DND-41 (cell line): ENCODE data around the gene ANO2.

ENCODE experiments used
- ATAC-seq: fragments of 200-7000 bp; cut with Tn5 transposase; 3 replicates; pipeline ENCODE4 v1.9.1; 2021; ENCODE audit warnings: low read depth; ENCODE audit not compliant: insufficient read depth
- DNase-seq: peaks from one replicate; pipeline ENCODE4 v3.0.0-alpha.2; 2020
- H2AFZ ChIP-seq: 2 replicates; pipeline ENCODE4 v1.6.0; 2012; ENCODE audit warnings: low read depth, low read length
- H3K27ac ChIP-seq: 2 replicates; pipeline ENCODE4 v1.5.1; 2012; ENCODE audit warnings: low read length, inconsistent platforms
- H3K27me3 ChIP-seq: fragments of 200-600 bp; sonication (generic); 2 replicates; pipeline ENCODE4 v1.6.0; 2012; ENCODE audit warnings: low read length, mild to moderate bottlenecking, inconsistent platforms; ENCODE audit not compliant: insufficient read depth, poor library complexity
- H3K36me3 ChIP-seq: 2 replicates; pipeline ENCODE4 v1.5.1; 2012; ENCODE audit warnings: low read length, inconsistent platforms; ENCODE audit not compliant: insufficient read depth
- H3K4me1 ChIP-seq: 2 replicates; pipeline ENCODE4 v1.5.1; 2012; ENCODE audit warnings: mild to moderate bottlenecking, low read length; ENCODE audit not compliant: insufficient read depth
- H3K4me2 ChIP-seq: 2 replicates; pipeline ENCODE4 v1.6.0; 2012; ENCODE audit warnings: mild to moderate bottlenecking, moderate library complexity, low read length, inconsistent platforms; ENCODE audit not compliant: insufficient read depth
- H3K4me3 ChIP-seq, 2 experiments: fragments of 200-600 bp in 1 of 2; shearing (Covaris generic) in 1 of 2; 2 replicates each; pipeline ENCODE4 v1.5.1; 2012 to 2016; ENCODE audit warnings: inconsistent platforms in 2 of 2, low read length in 2 of 2, mild to moderate bottlenecking in 2 of 2, low read depth in 1 of 2, moderate library complexity in 1 of 2
- H3K79me2 ChIP-seq: 2 replicates; pipeline ENCODE4 v1.6.0; 2012; ENCODE audit warnings: low read length, inconsistent platforms; ENCODE audit not compliant: insufficient read depth
- H3K9ac ChIP-seq: 2 replicates; pipeline ENCODE4 v1.6.0; 2012; ENCODE audit warnings: low read depth, mild to moderate bottlenecking, inconsistent platforms, low read length, moderate library complexity
- H3K9me3 ChIP-seq: 2 replicates; pipeline ENCODE4 v1.5.1; 2012; ENCODE audit warnings: low read length, moderate library complexity, mild to moderate bottlenecking, inconsistent platforms; ENCODE audit not compliant: insufficient read depth, severe bottlenecking
- H4K20me1 ChIP-seq: 2 replicates; pipeline ENCODE4 v1.6.0; 2012; ENCODE audit warnings: low read length; ENCODE audit not compliant: insufficient read depth
- EZH2 ChIP-seq: IDR thresholded peaks from 3 replicates; pipeline ENCODE4 v1.6.1; 2012; ENCODE audit warnings: borderline replicate concordance, low read depth, mild to moderate bottlenecking, moderate library complexity, low read length, inconsistent platforms; ENCODE audit not compliant: severe bottlenecking
- TF ChIP-seq, protein P1 (sequence below): IDR thresholded peaks from 2 replicates; pipeline ENCODE4 v1.5.1; 2012; ENCODE audit warnings: borderline replicate concordance, low read length, moderate library complexity, mild to moderate bottlenecking; ENCODE audit not compliant: poor library complexity, severe bottlenecking; ENCODE audit errors: extremely low read depth

Gene ANO2

GRCh38 chr12:5554711-5555110 lies 390.3 kb downstream of the ANO2 start:
- Histone ChIP-seq H3K27me3 (peaks cover 4% of the 10 kb centered on the region), H3K27ac (no peak overlapping the region), H3K79me2 (no peaks in the 10 kb centered on the region), H3K36me3 (no peaks in the 10 kb centered on the region), H3K9me3 (no peaks in the 10 kb centered on the region), H2AFZ (no peak overlapping the region), H3K4me1 (no peaks in the 10 kb centered on the region), H4K20me1 (no peaks in the 10 kb centered on the region), H3K4me2 (no peak overlapping the region), H3K9ac (no peak overlapping the region), H3K4me3 (no peak overlapping the region)
- ATAC-seq (no peak), DNase-seq (no peak)
- TF ChIP-seq, protein P1, sequence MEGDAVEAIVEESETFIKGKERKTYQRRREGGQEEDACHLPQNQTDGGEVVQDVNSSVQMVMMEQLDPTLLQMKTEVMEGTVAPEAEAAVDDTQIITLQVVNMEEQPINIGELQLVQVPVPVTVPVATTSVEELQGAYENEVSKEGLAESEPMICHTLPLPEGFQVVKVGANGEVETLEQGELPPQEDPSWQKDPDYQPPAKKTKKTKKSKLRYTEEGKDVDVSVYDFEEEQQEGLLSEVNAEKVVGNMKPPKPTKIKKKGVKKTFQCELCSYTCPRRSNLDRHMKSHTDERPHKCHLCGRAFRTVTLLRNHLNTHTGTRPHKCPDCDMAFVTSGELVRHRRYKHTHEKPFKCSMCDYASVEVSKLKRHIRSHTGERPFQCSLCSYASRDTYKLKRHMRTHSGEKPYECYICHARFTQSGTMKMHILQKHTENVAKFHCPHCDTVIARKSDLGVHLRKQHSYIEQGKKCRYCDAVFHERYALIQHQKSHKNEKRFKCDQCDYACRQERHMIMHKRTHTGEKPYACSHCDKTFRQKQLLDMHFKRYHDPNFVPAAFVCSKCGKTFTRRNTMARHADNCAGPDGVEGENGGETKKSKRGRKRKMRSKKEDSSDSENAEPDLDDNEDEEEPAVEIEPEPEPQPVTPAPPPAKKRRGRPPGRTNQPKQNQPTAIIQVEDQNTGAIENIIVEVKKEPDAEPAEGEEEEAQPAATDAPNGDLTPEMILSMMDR: no peak
- no peak for TF ChIP-seq EZH2

DNA sequence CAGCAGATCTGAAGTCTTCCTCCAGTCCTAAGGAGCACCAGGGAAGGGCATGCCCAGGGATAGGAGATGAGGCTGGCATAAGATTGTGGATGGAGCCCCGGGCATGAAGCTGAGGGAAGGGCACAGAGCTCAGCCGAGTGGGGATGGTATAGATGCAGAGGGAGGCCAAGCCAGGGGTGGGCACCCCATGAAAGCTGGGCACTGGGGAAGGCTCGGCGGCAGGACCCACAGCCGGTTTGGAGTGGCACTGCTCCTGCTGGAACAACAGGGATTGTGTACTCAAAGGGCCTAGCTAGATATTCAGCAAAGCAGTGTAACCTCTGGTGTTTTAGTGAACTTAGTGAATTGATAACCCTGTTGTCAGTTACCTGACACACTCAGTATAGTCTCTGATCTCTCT lies 396.0 kb downstream of the ANO2 start:
- H3K4me1 ChIP-seq: no peaks in the 10 kb centered on the region
- H3K9me3 ChIP-seq: no peaks in the 10 kb centered on the region
- no peaks in the 10 kb centered on the region for H3K36me3 ChIP-seq
- no peaks in the 10 kb centered on the region for H4K20me1 ChIP-seq
- no peak overlapping the region for H3K9ac ChIP-seq
- no peak overlapping the region for H3K4me3 ChIP-seq
- H2AFZ ChIP-seq: no peak overlapping the region
- H3K27me3 ChIP-seq: peaks cover 4% of the 10 kb centered on the region
- DNase-seq (no peak), ATAC-seq (no peak)
- H3K4me2 ChIP-seq: no peak overlapping the region
- H3K79me2 ChIP-seq: no peaks in the 10 kb centered on the region
- TF ChIP-seq, protein P1: no peak
- no peak for TF ChIP-seq EZH2
- H3K27ac ChIP-seq: no peak overlapping the region

GRCh38 chr12:5548152-5548943 lies 396.7 kb downstream of the ANO2 start:
- Histone ChIP-seq H3K27ac (no peak overlapping the region), H3K9me3 (no peaks in the 10 kb centered on the region), H3K4me1 (no peaks in the 10 kb centered on the region), H3K4me3 (no peak overlapping the region), H3K27me3 (peaks cover 2% of the 10 kb centered on the region), H2AFZ (no peak overlapping the region), H3K79me2 (no peaks in the 10 kb centered on the region), H3K9ac (no peak overlapping the region), H4K20me1 (no peaks in the 10 kb centered on the region), H3K4me2 (no peak overlapping the region), H3K36me3 (no peaks in the 10 kb centered on the region)
- ATAC-seq (no peak), DNase-seq (no peak)
- TF ChIP-seq, protein P1: no peak
- TF ChIP-seq EZH2: no peak
